NK-92 (cell line): Measurements from ENCODE around the gene ASAH2.
"Not testable (repeated sequence)": the region's sequence is repeated elsewhere in the genome, so short reads cannot be mapped to it uniquely, and the experiment has no call there.

ENCODE experiments used
- DNase-seq: peaks from one replicate; lab custom pipeline; 2025; ENCODE audit not compliant: unreplicated experiment; lab: John Stamatoyannopoulos, UW

ASAH2 gene

GRCh38 chr10:50260791-50261281, 9.5 kb upstream of the ASAH2 start:
- DNase-seq, result no peak

- DNase-seq, result no peak
Observed at GRCh38 chr10:50254479-50254878, 3.2 kb upstream of the ASAH2 start.

- DNase-seq, result no peak
Observed at GRCh38 chr10:50250096-50250854, 1.0 kb downstream of the ASAH2 start.

GRCh38 chr10:50248598-50248997, 2.7 kb downstream of the ASAH2 start:
- no peak for DNase-seq

GRCh38 chr10:50248062-50248461, 3.3 kb downstream of the ASAH2 start:
- DNase-seq, result no peak

GRCh38 chr10:50244201-50244600, 7.1 kb downstream of the ASAH2 start:
- DNase-seq, result no peak

- DNase-seq, result no peak
Observed at GRCh38 chr10:50242777-50243176, 8.5 kb downstream of the ASAH2 start.

GRCh38 chr10:50241478-50241877, 9.8 kb downstream of the ASAH2 start:
- not testable (repeated sequence) for DNase-seq

- no peak for DNase-seq
Observed at GRCh38 chr10:50234486-50234885, 16.8 kb downstream of the ASAH2 start.

- no peak for DNase-seq
Observed at GRCh38 chr10:50232261-50232639, 19.1 kb downstream of the ASAH2 start.

GRCh38 chr10:50231515-50232260, 19.6 kb downstream of the ASAH2 start:
- no peak for DNase-seq

GRCh38 chr10:50229460-50229859, 21.9 kb downstream of the ASAH2 start:
- DNase-seq, result no peak

- no peak for DNase-seq
Observed at GRCh38 chr10:50228672-50229071, 22.6 kb downstream of the ASAH2 start.

- no peak for DNase-seq
Observed at GRCh38 chr10:50226610-50227009, 24.7 kb downstream of the ASAH2 start.

- no peak for DNase-seq
Observed at GRCh38 chr10:50224330-50224952, 26.9 kb downstream of the ASAH2 start.

GRCh38 chr10:50222199-50222598, 29.1 kb downstream of the ASAH2 start:
- DNase-seq, result no peak

- DNase-seq, result no peak
Observed at GRCh38 chr10:50221470-50221869, 29.8 kb downstream of the ASAH2 start.

GRCh38 chr10:50219646-50220045, 31.7 kb downstream of the ASAH2 start:
- DNase-seq, result no peak

GRCh38 chr10:50219200-50219599, 32.1 kb downstream of the ASAH2 start:
- DNase-seq, result no peak

GRCh38 chr10:50216894-50217293, 34.4 kb downstream of the ASAH2 start:
- DNase-seq, result no peak

GRCh38 chr10:50216418-50216817, 34.9 kb downstream of the ASAH2 start:
- DNase-seq, result no peak

GRCh38 chr10:50211670-50212069, 39.6 kb downstream of the ASAH2 start:
- DNase-seq, result no peak
